Keratinocyte (primary cell): Measurements from ENCODE around the gene UQCRQ.

Experiments used
- EZH2 ChIP-seq: IDR thresholded peaks from one replicate; pipeline ENCODE4 v1.6.1; 2012; ENCODE audit warnings: inconsistent platforms, mild to moderate bottlenecking, low read length, moderate library complexity
- TF ChIP-seq, protein P1 (sequence below), 3 experiments: IDR thresholded peaks in 1 of 3; conservative IDR thresholded peaks in 1 of 3; optimal IDR thresholded peaks in 1 of 3; 2 replicates in 2 of 3; 3 replicates in 1 of 3; pipeline versions ENCODE3 to v1.5.1; 2011; ENCODE audit warnings: low read length in 3 of 3, mild to moderate bottlenecking in 3 of 3, moderate library complexity in 2 of 3, control low read depth in 1 of 3, inconsistent platforms in 1 of 3; ENCODE audit not compliant: insufficient read depth in 2 of 3; ENCODE audit errors: extremely low read depth in 1 of 3

DNA sequence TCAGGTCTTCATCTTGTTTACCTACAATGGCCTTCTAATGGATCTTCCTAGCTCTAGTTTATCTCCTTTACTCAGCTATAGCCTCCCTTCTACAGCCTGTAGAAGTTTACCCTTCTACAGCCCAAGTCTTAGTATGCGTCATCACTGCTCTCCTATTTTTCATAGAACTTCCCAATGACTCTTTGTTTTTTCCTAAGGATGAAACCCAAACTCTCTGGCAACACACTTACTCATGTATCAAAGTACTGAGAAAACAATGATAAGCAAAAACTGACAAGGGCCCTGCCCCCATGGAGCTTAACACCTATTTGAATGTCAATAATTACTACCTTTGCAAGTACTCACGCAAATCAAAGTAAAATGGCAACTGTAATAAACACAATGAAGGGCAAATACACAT lies 40.7 kb downstream of the UQCRQ start:
- TF ChIP-seq, protein P1, sequence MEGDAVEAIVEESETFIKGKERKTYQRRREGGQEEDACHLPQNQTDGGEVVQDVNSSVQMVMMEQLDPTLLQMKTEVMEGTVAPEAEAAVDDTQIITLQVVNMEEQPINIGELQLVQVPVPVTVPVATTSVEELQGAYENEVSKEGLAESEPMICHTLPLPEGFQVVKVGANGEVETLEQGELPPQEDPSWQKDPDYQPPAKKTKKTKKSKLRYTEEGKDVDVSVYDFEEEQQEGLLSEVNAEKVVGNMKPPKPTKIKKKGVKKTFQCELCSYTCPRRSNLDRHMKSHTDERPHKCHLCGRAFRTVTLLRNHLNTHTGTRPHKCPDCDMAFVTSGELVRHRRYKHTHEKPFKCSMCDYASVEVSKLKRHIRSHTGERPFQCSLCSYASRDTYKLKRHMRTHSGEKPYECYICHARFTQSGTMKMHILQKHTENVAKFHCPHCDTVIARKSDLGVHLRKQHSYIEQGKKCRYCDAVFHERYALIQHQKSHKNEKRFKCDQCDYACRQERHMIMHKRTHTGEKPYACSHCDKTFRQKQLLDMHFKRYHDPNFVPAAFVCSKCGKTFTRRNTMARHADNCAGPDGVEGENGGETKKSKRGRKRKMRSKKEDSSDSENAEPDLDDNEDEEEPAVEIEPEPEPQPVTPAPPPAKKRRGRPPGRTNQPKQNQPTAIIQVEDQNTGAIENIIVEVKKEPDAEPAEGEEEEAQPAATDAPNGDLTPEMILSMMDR (optimal IDR thresholded peaks at IDR 0.05 in 1 of 3, IDR thresholded peaks at IDR 0.05 in 1 of 3, conservative IDR thresholded peaks at IDR 0.05 in 1 of 3; ENCODE audit: extremely low read depth in 1 of 3, insufficient read depth in 2 of 3, low read length in 3 of 3): no peak
- TF ChIP-seq EZH2: no peak
